ENCODE measurements around the gene EPHB2.

DNA sequence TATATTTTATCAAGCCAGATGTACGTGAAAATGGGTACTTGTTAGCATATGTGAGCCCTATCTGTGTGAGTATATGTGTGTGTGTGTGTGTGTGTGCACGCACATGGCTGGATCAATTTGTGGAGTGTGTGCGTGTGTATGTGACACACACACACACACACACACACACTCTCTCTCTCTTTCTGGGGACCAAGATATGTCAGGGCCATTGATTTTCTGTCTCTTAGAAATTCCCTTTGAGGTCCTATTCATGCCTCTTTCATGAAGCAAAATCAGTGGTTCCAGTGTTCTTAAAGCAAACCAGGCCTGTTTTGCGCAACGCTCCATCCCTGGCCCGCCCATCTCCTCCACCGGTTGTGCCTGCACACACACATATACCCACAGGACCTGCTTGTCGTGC, 90.0 kb downstream of the EPHB2 start:
- TF ChIP-seq, protein P1, sequence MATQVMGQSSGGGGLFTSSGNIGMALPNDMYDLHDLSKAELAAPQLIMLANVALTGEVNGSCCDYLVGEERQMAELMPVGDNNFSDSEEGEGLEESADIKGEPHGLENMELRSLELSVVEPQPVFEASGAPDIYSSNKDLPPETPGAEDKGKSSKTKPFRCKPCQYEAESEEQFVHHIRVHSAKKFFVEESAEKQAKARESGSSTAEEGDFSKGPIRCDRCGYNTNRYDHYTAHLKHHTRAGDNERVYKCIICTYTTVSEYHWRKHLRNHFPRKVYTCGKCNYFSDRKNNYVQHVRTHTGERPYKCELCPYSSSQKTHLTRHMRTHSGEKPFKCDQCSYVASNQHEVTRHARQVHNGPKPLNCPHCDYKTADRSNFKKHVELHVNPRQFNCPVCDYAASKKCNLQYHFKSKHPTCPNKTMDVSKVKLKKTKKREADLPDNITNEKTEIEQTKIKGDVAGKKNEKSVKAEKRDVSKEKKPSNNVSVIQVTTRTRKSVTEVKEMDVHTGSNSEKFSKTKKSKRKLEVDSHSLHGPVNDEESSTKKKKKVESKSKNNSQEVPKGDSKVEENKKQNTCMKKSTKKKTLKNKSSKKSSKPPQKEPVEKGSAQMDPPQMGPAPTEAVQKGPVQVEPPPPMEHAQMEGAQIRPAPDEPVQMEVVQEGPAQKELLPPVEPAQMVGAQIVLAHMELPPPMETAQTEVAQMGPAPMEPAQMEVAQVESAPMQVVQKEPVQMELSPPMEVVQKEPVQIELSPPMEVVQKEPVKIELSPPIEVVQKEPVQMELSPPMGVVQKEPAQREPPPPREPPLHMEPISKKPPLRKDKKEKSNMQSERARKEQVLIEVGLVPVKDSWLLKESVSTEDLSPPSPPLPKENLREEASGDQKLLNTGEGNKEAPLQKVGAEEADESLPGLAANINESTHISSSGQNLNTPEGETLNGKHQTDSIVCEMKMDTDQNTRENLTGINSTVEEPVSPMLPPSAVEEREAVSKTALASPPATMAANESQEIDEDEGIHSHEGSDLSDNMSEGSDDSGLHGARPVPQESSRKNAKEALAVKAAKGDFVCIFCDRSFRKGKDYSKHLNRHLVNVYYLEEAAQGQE (IDR thresholded peaks at IDR 0.05; ENCODE audit: low read depth), result no peak
- no peak for TF ChIP-seq USF1 (IDR thresholded peaks at IDR 0.05)
- TF ChIP-seq MAX (IDR thresholded peaks at IDR 0.05), result no peak
- TF ChIP-seq NFIC (IDR thresholded peaks at IDR 0.05), result no peak
- TF ChIP-seq EGR1 (IDR thresholded peaks at IDR 0.05), result no peak
- TF ChIP-seq YY1 (IDR thresholded peaks at IDR 0.05; ENCODE audit: low read depth), result no peak
- no peak for TF ChIP-seq EP300 (IDR thresholded peaks at IDR 0.05; ENCODE audit: borderline replicate concordance)
- no peak for TF ChIP-seq CREB1 (IDR thresholded peaks at IDR 0.05; ENCODE audit: low read depth)
- TF ChIP-seq TCF12 (IDR thresholded peaks at IDR 0.05; ENCODE audit: low read depth), result no peak

All from Ishikawa (cell line).